Mucosa of stomach (tissue), 1 donor: Measurements from ENCODE around the gene TMEM150B.

ENCODE experiments used
- H3K27me3 ChIP-seq: one replicate; pipeline ENCODE4 v1.7.0; 2013; ENCODE audit warnings: mild to moderate bottlenecking, low read length; ENCODE audit not compliant: control insufficient read depth, insufficient read depth
- H3K36me3 ChIP-seq: one replicate; pipeline ENCODE4 v1.7.0; 2013; ENCODE audit warnings: low read length; ENCODE audit not compliant: control insufficient read depth, insufficient read depth
- H3K4me1 ChIP-seq: one replicate; pipeline ENCODE4 v1.7.0; 2013; ENCODE audit warnings: mild to moderate bottlenecking, low read length; ENCODE audit not compliant: control insufficient read depth, insufficient read depth
- H3K4me3 ChIP-seq: one replicate; pipeline ENCODE4 v1.7.0; 2013; ENCODE audit warnings: low read length
- H3K9ac ChIP-seq: one replicate; pipeline ENCODE4 v1.7.0; 2013; ENCODE audit warnings: mild to moderate bottlenecking, low read length, moderate library complexity
- H3K9me3 ChIP-seq: one replicate; pipeline ENCODE4 v1.7.0; 2013; ENCODE audit warnings: mild to moderate bottlenecking, low read length, moderate library complexity; ENCODE audit not compliant: control insufficient read depth
- donor health status: Pancreatic carcinoma.

TMEM150B gene

DNA sequence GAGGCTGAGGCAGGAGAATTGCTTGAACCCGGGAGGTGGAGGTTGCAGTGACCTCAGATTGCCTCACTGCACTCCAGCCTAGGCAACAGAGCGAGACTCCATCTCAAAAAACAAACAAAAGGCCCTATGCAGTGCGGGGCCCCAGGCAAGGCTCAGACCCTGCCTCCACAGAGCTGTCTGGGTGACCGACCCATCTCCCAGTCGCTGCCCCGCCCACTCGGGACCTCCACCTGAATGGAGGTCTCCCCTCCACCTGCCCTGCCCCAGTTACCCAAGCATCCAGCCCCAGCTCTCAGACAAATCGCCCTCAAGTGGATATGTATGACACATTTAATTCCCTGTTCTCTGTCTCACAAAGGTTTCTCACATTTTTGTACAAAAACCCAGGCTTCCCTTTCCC lies 40.1 kb upstream of the TMEM150B start:
- no peak overlapping the region for H3K9ac ChIP-seq
- H3K36me3 ChIP-seq = no peaks in the 10 kb centered on the region
- H3K27me3 ChIP-seq = peaks cover 24% of the 10 kb centered on the region
- peaks cover 9% of the 10 kb centered on the region for H3K4me1 ChIP-seq
- H3K9me3 ChIP-seq = no peaks in the 10 kb centered on the region
- no peak overlapping the region for H3K4me3 ChIP-seq

- no peak within 1 kb of the TSS for H3K9ac ChIP-seq
- peaks cover 6% of the 10 kb centered on the region for H3K27me3 ChIP-seq
- H3K4me3 ChIP-seq = no peak within 1 kb of the TSS
- H3K9me3 ChIP-seq = no peaks in the 10 kb centered on the region
- no peaks in the 10 kb centered on the region for H3K4me1 ChIP-seq
- no peaks in the 10 kb centered on the region for H3K36me3 ChIP-seq
These were observed 38.0 kb upstream of the TMEM150B start, which contains the start of gene GARIN5B for GRCh38 chr19:55362990-55363716. Gene GARIN5B, minus strand, starts transcription at chr19:55363260. Its CDS starts 194 bp downstream, at chr19:55363066.

DNA sequence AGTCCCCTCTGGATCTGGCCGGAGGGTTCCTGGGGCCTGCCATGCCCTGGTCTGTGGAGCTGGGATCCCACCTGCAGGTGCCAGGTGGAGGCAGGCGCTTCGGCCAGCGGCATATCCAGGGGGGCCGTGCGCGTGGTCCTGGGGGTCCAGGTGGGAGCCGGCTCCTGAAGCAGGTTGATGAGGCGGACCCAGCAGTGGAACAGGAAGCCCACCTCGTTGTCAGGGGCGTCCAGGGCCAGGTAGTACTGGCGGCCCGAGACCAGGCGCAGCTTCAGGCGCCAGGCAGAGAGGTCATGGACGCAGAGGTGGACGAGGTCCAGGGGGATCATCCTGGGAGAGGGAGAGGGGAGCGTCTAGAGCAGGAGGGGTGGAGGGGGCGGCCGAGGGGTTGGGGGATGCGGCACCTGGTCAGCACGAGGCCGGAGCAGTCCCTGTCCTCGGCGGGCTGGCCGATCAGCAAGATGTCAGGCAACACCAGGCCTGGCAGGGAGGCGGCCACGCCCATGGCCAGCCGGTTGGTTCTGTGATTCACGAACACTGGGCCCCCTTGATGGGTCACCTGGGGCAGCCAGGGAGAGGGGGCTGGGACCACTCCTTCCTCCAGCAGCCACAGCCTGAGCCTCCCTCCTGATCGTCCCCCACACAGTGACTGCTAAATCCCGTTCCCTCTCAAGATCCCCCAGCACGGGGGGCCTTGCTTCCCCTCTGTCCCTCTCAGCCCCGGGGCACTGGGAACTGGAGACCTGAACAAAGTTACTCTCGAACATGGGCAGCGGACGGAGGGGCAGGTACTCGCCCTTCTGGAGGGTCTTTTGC lies 37.2 kb upstream of the TMEM150B start:
- no peaks in the 10 kb centered on the region for H3K4me1 ChIP-seq
- H3K4me3 ChIP-seq = no peak overlapping the region
- H3K9me3 ChIP-seq = no peaks in the 10 kb centered on the region
- no peak overlapping the region for H3K9ac ChIP-seq
- no peaks in the 10 kb centered on the region for H3K27me3 ChIP-seq
- H3K36me3 ChIP-seq = no peaks in the 10 kb centered on the region

DNA sequence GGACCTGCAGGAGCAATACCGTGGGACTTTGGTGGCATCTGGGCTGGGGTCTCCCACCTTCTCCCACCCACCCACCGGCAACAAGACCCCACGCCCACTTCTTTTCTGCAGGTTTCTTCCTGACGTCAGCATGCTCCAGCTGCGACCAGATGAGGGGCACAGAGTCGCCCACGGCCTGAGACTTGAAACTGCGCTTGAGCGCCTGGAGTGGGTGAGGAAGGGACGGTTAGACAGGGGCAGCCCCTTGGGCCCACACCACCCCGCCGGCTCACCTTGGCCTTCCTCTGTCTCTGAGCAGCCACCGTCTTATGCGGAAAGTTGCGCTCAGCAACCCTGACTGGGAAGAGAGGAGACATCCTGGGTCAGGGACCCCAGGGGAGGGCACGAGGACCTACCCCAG lies 35.8 kb upstream of the TMEM150B start:
- no peaks in the 10 kb centered on the region for H3K27me3 ChIP-seq
- no peak overlapping the region for H3K4me3 ChIP-seq
- H3K9ac ChIP-seq = no peak overlapping the region
- no peaks in the 10 kb centered on the region for H3K36me3 ChIP-seq
- no peaks in the 10 kb centered on the region for H3K9me3 ChIP-seq
- no peaks in the 10 kb centered on the region for H3K4me1 ChIP-seq

- Histone ChIP-seq H3K27me3 (peaks cover 11% of the 10 kb centered on the region), H3K4me1 (no peaks in the 10 kb centered on the region), H3K9ac (no peak overlapping the region), H3K9me3 (no peaks in the 10 kb centered on the region), H3K36me3 (no peaks in the 10 kb centered on the region), H3K4me3 (no peak overlapping the region)
These were observed 34.1 kb upstream of the TMEM150B start for GRCh38 chr19:55358943-55359908.

DNA sequence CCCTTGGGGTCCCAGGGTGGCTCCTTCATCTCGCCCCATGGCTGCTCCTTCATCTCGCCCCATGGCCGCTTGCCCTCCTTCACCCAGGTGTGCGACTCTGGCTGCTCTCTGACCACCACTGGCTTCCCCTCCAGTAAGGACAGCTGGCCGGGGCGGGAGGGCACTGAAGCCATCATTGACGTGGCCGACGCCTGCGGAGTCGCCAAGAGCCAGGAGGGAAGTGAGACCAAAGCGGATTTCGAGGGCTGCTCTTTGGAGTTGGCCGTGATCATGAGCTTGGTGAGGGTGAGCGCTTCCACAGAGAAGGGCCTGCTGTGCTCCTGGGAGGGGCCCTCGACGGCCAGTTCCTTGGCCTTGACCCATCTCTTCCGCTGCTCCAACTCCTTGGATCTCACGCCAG lies 33.4 kb upstream of the TMEM150B start:
- Histone ChIP-seq H3K4me1 (peaks cover 3% of the 10 kb centered on the region), H3K4me3 (no peak overlapping the region), H3K9ac (no peak overlapping the region), H3K27me3 (peaks cover 17% of the 10 kb centered on the region), H3K9me3 (no peaks in the 10 kb centered on the region), H3K36me3 (no peaks in the 10 kb centered on the region)

DNA sequence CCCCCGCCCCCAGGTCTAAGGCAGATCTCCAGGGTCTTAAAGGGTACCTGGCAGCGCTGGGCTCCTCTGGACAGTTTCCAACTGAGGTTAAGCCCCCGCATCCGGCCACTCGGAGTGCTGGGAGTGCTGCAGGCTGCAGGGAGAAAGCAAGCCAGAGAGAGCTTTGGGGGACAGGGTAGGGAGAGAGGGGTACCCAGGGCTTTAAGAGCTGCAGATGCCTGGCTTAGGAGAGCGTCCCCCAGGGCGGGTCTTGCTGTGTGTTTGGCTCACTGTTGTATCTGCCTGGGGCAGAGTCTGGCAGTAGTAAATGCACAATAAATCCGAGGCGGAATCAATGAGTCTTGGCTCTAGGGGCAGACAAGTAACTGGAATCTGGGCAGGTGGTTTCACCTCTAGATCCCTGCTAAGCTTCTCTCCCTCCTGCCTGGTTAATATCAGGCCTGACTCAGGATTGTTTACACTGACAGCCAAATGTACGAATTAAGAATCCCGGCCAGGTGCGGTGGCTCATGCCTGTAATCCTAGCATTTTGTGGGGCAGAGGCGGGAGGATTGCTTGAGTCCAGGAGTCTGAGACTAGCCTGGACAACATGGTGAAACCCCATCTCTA lies 30.2 kb upstream of the TMEM150B start:
- Histone ChIP-seq H3K36me3 (no peaks in the 10 kb centered on the region), H3K27me3 (peaks cover 48% of the 10 kb centered on the region), H3K4me1 (peaks cover 22% of the 10 kb centered on the region), H3K9me3 (no peaks in the 10 kb centered on the region), H3K4me3 (no peak overlapping the region), H3K9ac (no peak overlapping the region)

- Histone ChIP-seq H3K27me3 (peaks cover 49% of the 10 kb centered on the region), H3K4me3 (no peak within 1 kb of the TSS), H3K9ac (no peak within 1 kb of the TSS)
These were observed 29.6 kb upstream of the TMEM150B start, which contains the start of gene COX6B2 for GRCh38 chr19:55354698-55355212. Gene COX6B2, minus strand, starts transcription at chr19:55354719. Its CDS starts 198 bp downstream, at chr19:55354521.

DNA sequence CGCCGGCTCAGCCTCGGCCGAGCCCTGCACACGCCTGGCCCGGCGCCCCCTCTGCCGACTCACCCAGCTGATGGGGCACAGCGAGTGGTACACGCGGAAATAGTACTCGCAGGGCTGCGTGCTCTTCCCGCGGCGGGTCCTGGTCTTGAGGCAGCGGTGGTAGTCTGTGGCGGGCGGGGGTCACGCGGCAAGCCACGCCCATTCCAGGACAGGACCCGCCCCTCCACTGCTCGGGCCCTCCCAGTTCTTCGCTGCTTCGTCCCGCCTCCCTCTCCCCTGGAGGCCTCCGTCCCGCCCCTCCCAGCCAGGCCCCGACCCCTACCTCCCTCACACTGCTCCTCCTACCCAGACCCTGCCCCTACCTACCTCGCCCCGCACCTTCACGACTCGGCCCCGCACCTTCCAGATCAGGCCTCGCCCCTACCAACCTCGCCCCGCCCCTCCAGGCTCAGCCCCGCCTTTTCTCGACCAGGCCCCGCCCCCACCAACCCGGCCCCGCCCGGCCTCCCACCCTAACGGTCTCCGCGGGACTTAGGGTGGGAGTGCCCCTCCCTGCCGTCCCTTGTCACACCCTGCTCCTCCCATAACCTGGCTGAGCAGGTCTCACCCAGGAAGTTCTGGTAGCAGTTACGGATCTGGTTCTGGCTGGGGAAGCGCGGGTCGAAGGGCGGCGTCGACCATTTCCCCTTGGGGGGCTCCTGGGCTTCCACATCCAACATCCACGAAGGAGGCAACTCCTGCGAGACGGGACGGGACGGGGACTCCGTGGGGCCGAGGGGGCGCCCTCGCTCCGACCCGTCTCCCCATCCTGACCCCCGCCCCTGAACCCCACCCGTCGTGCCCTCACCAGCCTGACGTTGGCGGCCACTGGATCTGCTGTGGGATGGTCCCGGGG lies 28.9 kb upstream of the TMEM150B start:
- Histone ChIP-seq H3K9ac (no peak overlapping the region), H3K4me1 (peaks cover 23% of the 10 kb centered on the region), H3K4me3 (no peak overlapping the region), H3K27me3 (peaks cover 49% of the 10 kb centered on the region), H3K9me3 (no peaks in the 10 kb centered on the region), H3K36me3 (no peaks in the 10 kb centered on the region)

More at GRCh38 chr19:55354698-55355212, 29.6 kb upstream of the TMEM150B start, which contains the start of gene COX6B2:
- Histone ChIP-seq H3K9me3 (no peaks in the 10 kb centered on the region), H3K36me3 (no peaks in the 10 kb centered on the region), H3K4me1 (peaks cover 23% of the 10 kb centered on the region)

- Histone ChIP-seq H3K4me1 (peaks cover 23% of the 10 kb centered on the region), H3K36me3 (no peaks in the 10 kb centered on the region), H3K4me3 (no peak overlapping the region), H3K27me3 (peaks cover 49% of the 10 kb centered on the region), H3K9me3 (no peaks in the 10 kb centered on the region), H3K9ac (no peak overlapping the region)
These were observed 28.2 kb upstream of the TMEM150B start for GRCh38 chr19:55353356-55353802.
